HEK293T (cell line): ENCODE results near the gene KCNA4.

Source experiments
- BHLHE40 ChIP-seq: fragments of 450-650 bp; IDR thresholded peaks from 2 replicates; pipeline ENCODE4 v1.6.1; 2016; ENCODE audit warnings: mild to moderate bottlenecking, moderate library complexity, borderline replicate concordance
- CTBP1 ChIP-seq: fragments of 450-650 bp; IDR thresholded peaks from 2 replicates; pipeline ENCODE4 v1.6.1; 2016; ENCODE audit warnings: borderline replicate concordance
- FOXA1 ChIP-seq: fragments of 450-650 bp; IDR thresholded peaks from 2 replicates; pipeline ENCODE4 v1.6.1; 2016; ENCODE audit warnings: mild to moderate bottlenecking
- FOXM1 ChIP-seq: fragments of 450-650 bp; IDR thresholded peaks from 2 replicates; pipeline ENCODE4 v1.6.1; 2017; ENCODE audit warnings: mild to moderate bottlenecking, borderline replicate concordance
- NFRKB ChIP-seq: fragments of 450-650 bp; IDR thresholded peaks from 2 replicates; pipeline ENCODE4 v1.6.1; 2016; ENCODE audit warnings: mild to moderate bottlenecking, moderate library complexity
- SP1 ChIP-seq: fragments of 450-650 bp; IDR thresholded peaks from 2 replicates; pipeline ENCODE4 v1.6.1; 2017
- TARDBP ChIP-seq: fragments of 450-650 bp; IDR thresholded peaks from 2 replicates; pipeline ENCODE4 v1.6.1; 2016
- ZNF384 ChIP-seq: fragments of 450-650 bp; IDR thresholded peaks from 2 replicates; pipeline ENCODE4 v1.6.1; 2016

GRCh38 chr11:30049214-30049613 is 32.4 kb upstream of the KCNA4 start:
- TF ChIP-seq FOXA1 (no peak), SP1 (no peak), BHLHE40 (no peak), TARDBP (no peak), ZNF384 (no peak), NFRKB (no peak), CTBP1 (no peak), FOXM1 (no peak)
